HG03469 (cell line): ENCODE results near the gene RTN1.

Source experiments
- ATAC-seq: cut with Tn5 transposase; IDR thresholded peaks from one replicate; pipeline ENCODE4 v1.9.1; 2021; ENCODE audit warnings: mild to moderate bottlenecking, moderate library complexity, moderate number of reproducible peaks; ENCODE audit not compliant: unreplicated experiment

Gene RTN1

GRCh38 chr14:59870277-59871165, at the start of gene RTN1:
RTN1 (minus strand) TSS chr14:59870776; CDS start chr14:59870630, 146 bp downstream.
- ATAC-seq = no peak

- ATAC-seq = no peak
Observed at GRCh38 chr14:59920378-59920683, 49.8 kb upstream of the RTN1 start.

- no peak for ATAC-seq
Observed at GRCh38 chr14:59919570-59920377, 49.2 kb upstream of the RTN1 start, which contains the start of gene LRRC9. LRRC9 (plus strand) TSS chr14:59920144.

- no peak for ATAC-seq
Observed at GRCh38 chr14:59918824-59919569, 48.4 kb upstream of the RTN1 start.

GRCh38 chr14:59913187-59913586, 42.6 kb upstream of the RTN1 start:
- no peak for ATAC-seq

- ATAC-seq = no peak
Observed at GRCh38 chr14:59912443-59912842, 41.9 kb upstream of the RTN1 start.

GRCh38 chr14:59905188-59905587, 34.6 kb upstream of the RTN1 start:
- no peak for ATAC-seq

GRCh38 chr14:59904184-59904583, 33.6 kb upstream of the RTN1 start:
- no peak for ATAC-seq

- no peak for ATAC-seq
Observed at GRCh38 chr14:59900556-59900955, 30.0 kb upstream of the RTN1 start.

GRCh38 chr14:59897757-59898383, 27.3 kb upstream of the RTN1 start:
- ATAC-seq = no peak

- ATAC-seq = no peak
Observed at GRCh38 chr14:59895721-59896120, 25.1 kb upstream of the RTN1 start.

- ATAC-seq = no peak
Observed at GRCh38 chr14:59890676-59891075, 20.1 kb upstream of the RTN1 start.

- no peak for ATAC-seq
Observed at GRCh38 chr14:59882957-59883356, 12.4 kb upstream of the RTN1 start.

GRCh38 chr14:59871166-59871495, 555 bp upstream of the RTN1 start:
- ATAC-seq = no peak

- ATAC-seq = no peak
Observed at GRCh38 chr14:59869381-59870255, 958 bp downstream of the RTN1 start.

GRCh38 chr14:59868021-59868420, 2.6 kb downstream of the RTN1 start:
- ATAC-seq = no peak

GRCh38 chr14:59863806-59864525, 6.6 kb downstream of the RTN1 start:
- no peak for ATAC-seq

- ATAC-seq = no peak
Observed at GRCh38 chr14:59857328-59857727, 13.2 kb downstream of the RTN1 start.

- ATAC-seq = no peak
Observed at GRCh38 chr14:59852350-59852749, 18.2 kb downstream of the RTN1 start.
